DMS 273 (cell line): ENCODE data around the gene L3HYPDH.
"Not testable (repeated sequence)": the region's sequence is repeated elsewhere in the genome, so short reads cannot be mapped to it uniquely, and the experiment has no call there.

Source experiments
- DNase-seq: peaks from one replicate; lab custom pipeline; 2025; ENCODE audit not compliant: unreplicated experiment; lab: John Stamatoyannopoulos, UW

The L3HYPDH gene

GRCh38 chr14:59480166-59480565 is 4.0 kb downstream of the L3HYPDH start:
- DNase-seq: no peak

GRCh38 chr14:59478540-59478939 is 5.7 kb downstream of the L3HYPDH start:
- DNase-seq: no peak

GRCh38 chr14:59475709-59476108 is 8.5 kb downstream of the L3HYPDH start:
- DNase-seq: no peak

- DNase-seq: peak; percentile 44
Measured at GRCh38 chr14:59474172-59474571, 10.0 kb downstream of the L3HYPDH start.

- DNase-seq: peak; percentile 72
Measured at GRCh38 chr14:59465316-59466135, 18.7 kb downstream of the L3HYPDH start, which contains the start of gene GPR135. GPR135 (minus strand) TSS chr14:59465380; CDS start chr14:59465226, 154 bp downstream.

- DNase-seq: peak; percentile 78
Measured at GRCh38 chr14:59464486-59465315, 19.5 kb downstream of the L3HYPDH start.

GRCh38 chr14:59463787-59464485 is 20.3 kb downstream of the L3HYPDH start:
- no peak for DNase-seq

- no peak for DNase-seq
Measured at GRCh38 chr14:59461891-59462290, 22.3 kb downstream of the L3HYPDH start.

GRCh38 chr14:59460378-59460777 is 23.8 kb downstream of the L3HYPDH start:
- DNase-seq: no peak

- DNase-seq: no peak
Measured at GRCh38 chr14:59458486-59458885, 25.7 kb downstream of the L3HYPDH start.

GRCh38 chr14:59455411-59455810 is 28.8 kb downstream of the L3HYPDH start:
- peak; percentile 15 for DNase-seq

GRCh38 chr14:59454139-59454538 is 30.1 kb downstream of the L3HYPDH start:
- DNase-seq: no peak

GRCh38 chr14:59451849-59452248 is 32.4 kb downstream of the L3HYPDH start:
- DNase-seq: no peak

- DNase-seq: no peak
Measured at GRCh38 chr14:59450716-59451115, 33.5 kb downstream of the L3HYPDH start.

- not testable (repeated sequence) for DNase-seq
Measured at GRCh38 chr14:59448673-59449072, 35.5 kb downstream of the L3HYPDH start.

- DNase-seq: no peak
Measured at GRCh38 chr14:59439256-59439965, 44.8 kb downstream of the L3HYPDH start.

GRCh38 chr14:59438195-59438647 is 46.0 kb downstream of the L3HYPDH start:
- no peak for DNase-seq

- no peak for DNase-seq
Measured at GRCh38 chr14:59435987-59436386, 48.2 kb downstream of the L3HYPDH start.

GRCh38 chr14:59435101-59435500 is 49.1 kb downstream of the L3HYPDH start:
- no peak for DNase-seq

GRCh38 chr14:59429790-59430189 is 54.4 kb downstream of the L3HYPDH start:
- DNase-seq: no peak

- no peak for DNase-seq
Measured at GRCh38 chr14:59428581-59429012, 55.6 kb downstream of the L3HYPDH start.
